ENCODE results near the gene MVK. TPM values are rescaled to one million over a fixed set of nuclear protein-coding genes. Genes with fewer than 3 reads are reported as not detected.

MVK gene
- polyA plus RNA-seq, 3 donors: 1.1 to 3.8 (median 1.6) TPM

DNA sequence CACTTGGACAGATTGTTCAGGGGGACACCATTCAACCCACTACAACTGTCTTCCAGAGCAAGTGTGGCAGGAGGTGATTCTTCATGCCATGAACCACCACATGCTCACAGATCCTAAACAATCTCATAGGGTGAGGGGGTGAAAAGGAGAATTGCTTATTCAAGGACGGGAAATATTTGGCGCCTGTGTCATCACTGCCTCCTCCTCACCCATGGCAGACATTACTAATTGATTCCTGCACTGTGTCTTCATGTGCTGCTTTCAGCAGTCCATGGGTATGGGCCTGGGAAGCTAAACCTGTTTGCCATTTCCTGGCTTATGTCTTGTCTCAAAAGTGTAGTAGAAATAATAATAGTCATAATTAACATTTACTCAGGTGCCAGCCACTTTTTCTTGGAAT, 31.6 kb upstream of the MVK start:
- Mint-ChIP-seq H3K27ac (no peak overlapping the region), H3K4me3 (no peak overlapping the region), H3K4me1 (peaks cover 6% of the 10 kb centered on the region), H3K27me3 (ENCODE audit: low read depth in 3 of 3) (peaks cover 0 to 8% (median 5%) of the 10 kb centered on the region in 3 donors), H3K9me3 (no peaks in the 10 kb centered on the region), H3K36me3 (no peaks in the 10 kb centered on the region)
- TF ChIP-seq, protein P1, sequence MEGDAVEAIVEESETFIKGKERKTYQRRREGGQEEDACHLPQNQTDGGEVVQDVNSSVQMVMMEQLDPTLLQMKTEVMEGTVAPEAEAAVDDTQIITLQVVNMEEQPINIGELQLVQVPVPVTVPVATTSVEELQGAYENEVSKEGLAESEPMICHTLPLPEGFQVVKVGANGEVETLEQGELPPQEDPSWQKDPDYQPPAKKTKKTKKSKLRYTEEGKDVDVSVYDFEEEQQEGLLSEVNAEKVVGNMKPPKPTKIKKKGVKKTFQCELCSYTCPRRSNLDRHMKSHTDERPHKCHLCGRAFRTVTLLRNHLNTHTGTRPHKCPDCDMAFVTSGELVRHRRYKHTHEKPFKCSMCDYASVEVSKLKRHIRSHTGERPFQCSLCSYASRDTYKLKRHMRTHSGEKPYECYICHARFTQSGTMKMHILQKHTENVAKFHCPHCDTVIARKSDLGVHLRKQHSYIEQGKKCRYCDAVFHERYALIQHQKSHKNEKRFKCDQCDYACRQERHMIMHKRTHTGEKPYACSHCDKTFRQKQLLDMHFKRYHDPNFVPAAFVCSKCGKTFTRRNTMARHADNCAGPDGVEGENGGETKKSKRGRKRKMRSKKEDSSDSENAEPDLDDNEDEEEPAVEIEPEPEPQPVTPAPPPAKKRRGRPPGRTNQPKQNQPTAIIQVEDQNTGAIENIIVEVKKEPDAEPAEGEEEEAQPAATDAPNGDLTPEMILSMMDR (IDR thresholded peaks at IDR 0.05): no peak
- intact Hi-C loops (cut with micrococcal nuclease): no loop called here
- H3K4me1 ChIP-seq (ENCODE audit: control insufficient read depth in 1 of 2, insufficient read depth in 2 of 2, low read length in 2 of 2): no peaks in the 10 kb centered on the region
- H3K9me3 ChIP-seq (replicated peaks in 1 of 2; ENCODE audit: control insufficient read depth in 1 of 2, insufficient read depth in 1 of 2, low read length in 2 of 2): no peaks in the 10 kb centered on the region
- H3K4me2 ChIP-seq (replicated peaks; ENCODE audit: extremely low read depth, low read length, poor library complexity, severe bottlenecking): no peak overlapping the region
- H3K4me3 ChIP-seq (replicated peaks in 1 of 3; ENCODE audit: low read depth in 2 of 3, low read length in 3 of 3): no peak overlapping the region
- H3K27me3 ChIP-seq (ENCODE audit: control insufficient read depth in 2 of 2, insufficient read depth in 2 of 2, low read length in 2 of 2): no peaks in the 10 kb centered on the region
- H3K36me3 ChIP-seq (replicated peaks in 1 of 2; ENCODE audit: control insufficient read depth in 1 of 2, insufficient read depth in 2 of 2, low read length in 2 of 2): no peaks in the 10 kb centered on the region
- H4K20me1 ChIP-seq (ENCODE audit: insufficient read depth, low read length): no peaks in the 10 kb centered on the region
- no peaks in the 10 kb centered on the region for H3K79me2 ChIP-seq (ENCODE audit: insufficient read depth, low read length)
- H3K9ac ChIP-seq (ENCODE audit: insufficient read depth, low read length, poor library complexity, severe bottlenecking): no peak overlapping the region
- no peak overlapping the region for H2AFZ ChIP-seq (ENCODE audit: insufficient read depth, low read depth, low read length, poor library complexity, severe bottlenecking)
- WGBS (ENCODE audit: insufficient coverage): no CpG with 5 or more reads among the region's 2 CpGs
- DNase-seq: no peak
- H3K27ac ChIP-seq (ENCODE audit: low read depth in 1 of 2, low read length in 2 of 2): no peak overlapping the region

GRCh38 chr12:109542876-109543275, 30.7 kb upstream of the MVK start:
- Mint-ChIP-seq H3K27me3 (ENCODE audit: low read depth in 3 of 3) (peaks cover 4 to 9% (median 8%) of the 10 kb centered on the region in 3 donors), H3K4me1 (peaks cover 6% of the 10 kb centered on the region), H3K4me3 (no peak overlapping the region), H3K36me3 (no peaks in the 10 kb centered on the region), H3K9me3 (no peaks in the 10 kb centered on the region), H3K27ac (no peak overlapping the region)
- Histone ChIP-seq H3K79me2 (ENCODE audit: insufficient read depth, low read length) (no peaks in the 10 kb centered on the region), H2AFZ (ENCODE audit: insufficient read depth, low read depth, low read length, poor library complexity, severe bottlenecking) (no peak overlapping the region), H3K36me3 (replicated peaks in 1 of 2; ENCODE audit: control insufficient read depth in 1 of 2, insufficient read depth in 2 of 2, low read length in 2 of 2) (no peaks in the 10 kb centered on the region), H3K4me2 (replicated peaks; ENCODE audit: extremely low read depth, low read length, poor library complexity, severe bottlenecking) (no peak overlapping the region), H4K20me1 (ENCODE audit: insufficient read depth, low read length) (no peaks in the 10 kb centered on the region), H3K4me3 (replicated peaks in 1 of 3; ENCODE audit: low read depth in 2 of 3, low read length in 3 of 3) (no peak overlapping the region), H3K9ac (ENCODE audit: insufficient read depth, low read length, poor library complexity, severe bottlenecking) (no peak overlapping the region), H3K27ac (ENCODE audit: low read depth in 1 of 2, low read length in 2 of 2) (no peak overlapping the region), H3K4me1 (ENCODE audit: control insufficient read depth in 1 of 2, insufficient read depth in 2 of 2, low read length in 2 of 2) (no peaks in the 10 kb centered on the region), H3K9me3 (replicated peaks in 1 of 2; ENCODE audit: control insufficient read depth in 1 of 2, insufficient read depth in 1 of 2, low read length in 2 of 2) (no peaks in the 10 kb centered on the region), H3K27me3 (ENCODE audit: control insufficient read depth in 2 of 2, insufficient read depth in 2 of 2, low read length in 2 of 2) (no peaks in the 10 kb centered on the region)
- 98% methylated on average over 6 of the region's 6 CpGs for WGBS (ENCODE audit: insufficient coverage)
- TF ChIP-seq, protein P1 (IDR thresholded peaks at IDR 0.05): no peak
- intact Hi-C loops (cut with micrococcal nuclease): no loop called here
- no peak for DNase-seq

Data from CD14-positive monocyte (primary cell).